SK-N-SH (cell line): Measurements from ENCODE around the gene SMAD5. TPM values are rescaled to one million over a fixed set of nuclear protein-coding genes. Genes with fewer than 3 reads are reported as not detected.
A peak's percentile ranks its signal among the peaks of the same experiment; 100 is the strongest.

Experiments
- CTCF ChIA-PET: fragments of 300-600, 350-600 bp; formaldehyde crosslinking; extraction: SDS; loops from one replicate; lab custom pipeline; 2021; lab: Yijun Ruan, JAX
- POLR2A ChIA-PET: fragments of 350-600 bp; sonication (Branson Sonifier 250); formaldehyde crosslinking; extraction: SDS; loops from one replicate; lab custom pipeline; 2020; ENCODE audit warnings: antibody characterized with exemption, inconsistent platforms; lab: Yijun Ruan, JAX
- DNase-seq: peaks from one replicate; pipeline ENCODE4 v3.0.0; 2012
- H2AFZ ChIP-seq: fragments of 200-600 bp; sonication (generic); 2 replicates; pipeline ENCODE4 v1.8.1; 2016; ENCODE audit warnings: antibody characterized with exemption, mild to moderate bottlenecking, low read depth
- H3F3A ChIP-seq: fragments of 200-600 bp; sonication (generic); replicated peaks from 2 replicates; pipeline ENCODE3; 2016; ENCODE audit warnings: antibody characterized with exemption, mild to moderate bottlenecking; ENCODE audit not compliant: insufficient read depth
- H3K27ac ChIP-seq, 2 experiments: fragments of 200-500 bp in 1 of 2; fragments of 200-600 bp in 1 of 2; sonication (Bioruptor generic) in 1 of 2; sonication (generic), shearing (Covaris generic) in 1 of 2; 2 replicates each; pipeline versions ENCODE4 v1.5.1 to v1.6.1; 2014 to 2016; ENCODE audit warnings: low read depth in 2 of 2, inconsistent platforms in 1 of 2, low read length in 1 of 2, mild to moderate bottlenecking in 1 of 2, mixed read lengths in 1 of 2
- H3K27me3 ChIP-seq: fragments of 200-600 bp; sonication (generic), shearing (Covaris generic); 2 replicates; pipeline ENCODE4 v1.6.1; 2016; ENCODE audit warnings: mixed run types; ENCODE audit not compliant: insufficient read depth
- H3K36me3 ChIP-seq, 2 experiments: fragments of 200-500 bp in 1 of 2; fragments of 200-600 bp in 1 of 2; sonication (Bioruptor generic) in 1 of 2; sonication (generic) in 1 of 2; replicated peaks in 1 of 2; 2 replicates each; pipeline versions ENCODE3 to v1.5.1; 2014 to 2016; ENCODE audit warnings: low read length in 1 of 2, mild to moderate bottlenecking in 1 of 2; ENCODE audit not compliant: insufficient read depth in 2 of 2, control insufficient read depth in 1 of 2
- H3K4me1 ChIP-seq, 2 experiments: fragments of 200-500 bp in 1 of 2; fragments of 200-600 bp in 1 of 2; sonication (Bioruptor generic) in 1 of 2; sonication (generic), shearing (Covaris generic) in 1 of 2; 2 replicates each; pipeline versions ENCODE4 v1.5.1 to v1.6.1; 2014 to 2016; ENCODE audit warnings: low read depth in 1 of 2, low read length in 1 of 2, mixed run types in 1 of 2; ENCODE audit not compliant: insufficient read depth in 2 of 2, control insufficient read depth in 1 of 2
- H3K4me2 ChIP-seq: fragments of 200-600 bp; sonication (generic), shearing (Covaris generic); 2 replicates; pipeline ENCODE4 v1.6.1; 2017; ENCODE audit warnings: mixed run types
- H3K4me3 ChIP-seq, 2 experiments: fragments of 200-500 bp in 1 of 2; fragments of 200-600 bp in 1 of 2; sonication (Bioruptor generic) in 1 of 2; sonication (generic), shearing (Covaris generic) in 1 of 2; 2 replicates each; pipeline versions ENCODE4 v1.5.1 to v1.8.1; 2014 to 2016; ENCODE audit warnings: low read depth in 2 of 2, inconsistent platforms in 1 of 2, low read length in 1 of 2, mild to moderate bottlenecking in 1 of 2, mixed read lengths in 1 of 2, moderate library complexity in 1 of 2
- H3K79me2 ChIP-seq: fragments of 200-600 bp; sonication (generic); 2 replicates; pipeline ENCODE4 v1.8.1; 2017; ENCODE audit warnings: mild to moderate bottlenecking; ENCODE audit not compliant: insufficient read depth
- H3K9ac ChIP-seq: fragments of 200-600 bp; sonication (generic); 2 replicates; pipeline ENCODE4 v1.6.1; 2017; ENCODE audit warnings: mixed run types
- H3K9me2 ChIP-seq: fragments of 200-600 bp; sonication (generic); 2 replicates; pipeline ENCODE4 v1.6.1; 2017; ENCODE audit warnings: mixed run types
- H3K9me3 ChIP-seq: fragments of 200-600 bp; sonication (generic); 2 replicates; pipeline ENCODE4 v1.6.1; 2017; ENCODE audit warnings: mixed run types, mild to moderate bottlenecking, moderate library complexity
- H4K20me1 ChIP-seq: fragments of 200-600 bp; sonication (generic); 2 replicates; pipeline ENCODE4 v1.6.1; 2017; ENCODE audit warnings: mild to moderate bottlenecking, mixed run types; ENCODE audit not compliant: insufficient read depth
- FOXJ3 ChIP-seq: sonication (generic); formaldehyde crosslinking; IDR thresholded peaks from 2 replicates; pipeline ENCODE4 v1.5.1; 2020; ENCODE audit warnings: mild to moderate bottlenecking, missing genetic modification reagents
- IRF3 ChIP-seq: fragments of 150-350 bp; IDR thresholded peaks from 2 replicates; pipeline ENCODE4 v1.6.1; 2016; ENCODE audit warnings: mild to moderate bottlenecking, low read depth, low read length
- JUND ChIP-seq: IDR thresholded peaks from 2 replicates; pipeline ENCODE4 v1.4.0; 2012
- NFIC ChIP-seq: IDR thresholded peaks from 2 replicates; pipeline ENCODE4 v1.4.0; 2012; ENCODE audit warnings: borderline replicate concordance
- NRF1 ChIP-seq: IDR thresholded peaks from 2 replicates; pipeline ENCODE4 v1.6.1; 2012; ENCODE audit warnings: low read depth, mild to moderate bottlenecking, low read length
- POLR2AphosphoS5 ChIP-seq: IDR thresholded peaks from 2 replicates; pipeline ENCODE4 v1.6.1; 2012; ENCODE audit warnings: low read depth, low read length
- RXRA ChIP-seq: IDR thresholded peaks from 2 replicates; pipeline ENCODE4 v1.4.0; 2012; ENCODE audit warnings: low read depth, mild to moderate bottlenecking, borderline replicate concordance
- SMC3 ChIP-seq: IDR thresholded peaks from 2 replicates; pipeline ENCODE4 v1.6.1; 2012; ENCODE audit warnings: low read depth, low read length, improper control_type of control experiment
- TAF1 ChIP-seq: IDR thresholded peaks from 2 replicates; pipeline ENCODE4 v1.6.1; 2012; ENCODE audit warnings: low read depth, mild to moderate bottlenecking, low read length, moderate library complexity, borderline replicate concordance
- TCF12 ChIP-seq: IDR thresholded peaks from 2 replicates; pipeline ENCODE4 v1.4.0; 2012
- USF1 ChIP-seq: IDR thresholded peaks from 2 replicates; pipeline ENCODE4 v1.4.0; 2012; ENCODE audit warnings: low read depth, borderline replicate concordance
- YY1 ChIP-seq: IDR thresholded peaks from 2 replicates; pipeline ENCODE4 v1.4.0; 2012; ENCODE audit warnings: low read depth, mild to moderate bottlenecking
- WGBS: methylation state at CpG from one replicate; pipeline ENCODE4 v1.1.6; 2017; ENCODE audit warnings: low lambda C conversion rate; 5-methylcytosine and 5-hydroxymethylcytosine counted together
- polyA plus RNA-seq, 3 experiments: library from polyadenylated mRNA; depleted of rRNA; stranded (reverse); fragments of >200 nt; gene quantifications; 2 replicates each; pipeline ENCODE4 v1.2.3, GENCODE V29; 2012

The SMAD5 gene
- polyA plus RNA-seq, 1 of the 3 experiments (the other 2 are of a cell fraction), result 26.9 TPM

GRCh38 chr5:136133922-136134379 is 1.3 kb downstream of the SMAD5 start:
- Histone ChIP-seq H3F3A (peaks cover 11% of the 10 kb centered on the region), H3K36me3 (peaks cover 4 to 14% of the 10 kb centered on the region in 2 experiments), H3K9ac (peak overlapping the region; percentile 88), H2AFZ (no peak overlapping the region), H3K4me1 (peaks cover 0 to 16% of the 10 kb centered on the region in 2 experiments; a peak in 2 of 4 replicates), H3K79me2 (peaks cover 70% of the 10 kb centered on the region), H3K27ac (peak overlapping the region; percentile 82 to 96), H4K20me1 (peaks cover 52% of the 10 kb centered on the region), H3K4me3 (peak overlapping the region; percentile 87 to 95), H3K9me3 (no peaks in the 10 kb centered on the region), H3K4me2 (peak overlapping the region; percentile 88), H3K9me2 (no peaks in the 10 kb centered on the region), H3K27me3 (no peaks in the 10 kb centered on the region)
- no peak for TF ChIP-seq USF1
- no peak for TF ChIP-seq YY1
- TF ChIP-seq NFIC, result no peak
- no peak for TF ChIP-seq TCF12
- no peak for TF ChIP-seq POLR2AphosphoS5
- no peak for TF ChIP-seq JUND
- ChIA-PET CTCF (interaction anchor here (1.1 to 1.3 kb wide), 3 partner anchors 9 to 52 kb away, joined by 3 read pairs; no protein-coding TSS in a partner anchor), POLR2A (interaction anchor here (1.5 kb wide), 1 partner anchor 8 kb away, joined by 9 read pairs; no protein-coding TSS in a partner anchor)
- WGBS, result 4% methylated on average over 5 of the region's 5 CpGs
- no peak for DNase-seq

GRCh38 chr5:136134653-136135052 is 2.0 kb downstream of the SMAD5 start:
- Histone ChIP-seq H3K9ac (peak overlapping the region; percentile 88; the same call in 1 of the 2 replicates), H3K9me2 (no peaks in the 10 kb centered on the region), H3K79me2 (peaks cover 77% of the 10 kb centered on the region), H3K4me3 (peak overlapping the region; percentile 87 to 95), H3K36me3 (peaks cover 4 to 14% of the 10 kb centered on the region in 2 experiments), H3K4me1 (peaks cover 0 to 16% of the 10 kb centered on the region in 2 experiments; a peak in 2 of 4 replicates), H3K27ac (peak overlapping the region in 1 of 2 experiments; percentile 82; a peak in 1 of 4 replicates), H3K27me3 (no peaks in the 10 kb centered on the region), H3K9me3 (no peaks in the 10 kb centered on the region), H3F3A (peaks cover 11% of the 10 kb centered on the region), H3K4me2 (peak overlapping the region; percentile 88), H4K20me1 (peaks cover 59% of the 10 kb centered on the region), H2AFZ (no peak overlapping the region)
- ChIA-PET POLR2A (no interaction called here), CTCF (interaction anchor here (1.1 to 1.3 kb wide), 3 partner anchors 12 to 53 kb away, joined by 3 read pairs; no protein-coding TSS in a partner anchor)
- no peak for DNase-seq
- no peak for TF ChIP-seq FOXJ3 (CRISPR knock-in tag)
- no peak for TF ChIP-seq POLR2AphosphoS5
- TF ChIP-seq TAF1, result no peak
- no peak for TF ChIP-seq RXRA
- TF ChIP-seq NRF1, result no peak
- no peak for TF ChIP-seq IRF3
- no peak for TF ChIP-seq SMC3
- TF ChIP-seq JUND, result no peak
- 55% methylated on average over 1 of the region's 1 CpG for whole genome bisulfite sequencing
